HepG2 (cell line): ENCODE results near the gene IFT122. TPM values are rescaled to one million over a fixed set of nuclear protein-coding genes. Genes with fewer than 3 reads are reported as not detected.

Experiments
- ATAC-seq: fragments of 200-7000 bp; cut with Tn5 transposase; 3 replicates; pipeline ENCODE4 v1.9.1; 2020; ENCODE audit warnings: mild to moderate bottlenecking, moderate library complexity
- BruUV-seq: library from RNA; stranded (reverse); fragments of 400-500 nt; replicated peaks from 2 replicates; lab custom pipeline; 2021; lab: Mats Ljungman, UMichigan
- CTCF ChIA-PET: fragments of 300-600 bp; formaldehyde crosslinking; extraction: SDS; loops from one replicate; lab custom pipeline; 2021; ENCODE audit warnings: low total read pairs, inconsistent platforms, low intra/inter-chr PET ratio; lab: Yijun Ruan, JAX
- POLR2A ChIA-PET: fragments of 350-600 bp; sonication (Branson Sonifier 250); formaldehyde crosslinking; loops from one replicate; lab custom pipeline; 2020; ENCODE audit warnings: antibody characterized with exemption, inconsistent platforms; lab: Yijun Ruan, JAX
- DNase-seq: peaks from one replicate; pipeline ENCODE4 v3.0.0-alpha.2; 2015; ENCODE audit warnings: low spot score
- FAIRE-seq: peaks from 3 replicates; lab custom pipeline; 2011; peaks lifted over from hg19 to GRCh38; lab: Jason Lieb, UNC
- H2AFZ ChIP-seq: one replicate; pipeline ENCODE4 v1.6.1; 2011; ENCODE audit warnings: low read length, inconsistent platforms
- H3K27ac ChIP-seq: fragments of 300-600 bp; 3 replicates; pipeline ENCODE4 v1.8.0; 2011; ENCODE audit warnings: mixed run types, mild to moderate bottlenecking, mixed read lengths, low read length, inconsistent platforms; ENCODE audit not compliant: insufficient read depth; ENCODE audit errors: extremely low read length
- H3K27me3 ChIP-seq, 2 experiments: fragments of 200-600 bp in 1 of 2; 2 replicates in 1 of 2; 3 replicates in 1 of 2; pipeline versions ENCODE4 v1.6.0 to v1.8.0; 2011; ENCODE audit warnings: low read length in 2 of 2, mild to moderate bottlenecking in 2 of 2, moderate library complexity in 2 of 2, inconsistent platforms in 1 of 2; ENCODE audit not compliant: insufficient read depth in 2 of 2, control insufficient read depth in 1 of 2
- H3K36me3 ChIP-seq, 2 experiments: fragments of 200-600 bp in 1 of 2; replicated peaks in 1 of 2; 2 replicates in 1 of 2; 3 replicates in 1 of 2; pipeline versions ENCODE4 v1.5.1 to v1.8.0; 2011; ENCODE audit warnings: low read length in 2 of 2, inconsistent platforms in 1 of 2; ENCODE audit not compliant: insufficient read depth in 2 of 2, control insufficient read depth in 1 of 2
- H3K4me1 ChIP-seq: 2 replicates; pipeline ENCODE4 v1.5.1; 2012; ENCODE audit warnings: low read length, inconsistent platforms; ENCODE audit not compliant: insufficient read depth
- H3K4me2 ChIP-seq: 2 replicates; pipeline ENCODE4 v1.6.0; 2011; ENCODE audit warnings: low read depth, low read length, inconsistent platforms
- H3K4me3 ChIP-seq, 3 experiments: fragments of 200-600 bp in 1 of 3; sonication (generic), shearing (Covaris generic) in 1 of 3; replicated peaks in 1 of 3; 2 replicates each; pipeline ENCODE4 v1.5.1; 2011 to 2016; ENCODE audit warnings: low read length in 3 of 3, inconsistent platforms in 2 of 3, low read depth in 2 of 3, mild to moderate bottlenecking in 2 of 3, control low read depth in 1 of 3, mixed read lengths in 1 of 3; ENCODE audit not compliant: insufficient read depth in 1 of 3
- H3K79me2 ChIP-seq: one replicate; pipeline ENCODE4 v1.6.1; 2011; ENCODE audit warnings: low read length, inconsistent platforms; ENCODE audit not compliant: insufficient read depth
- H3K9ac ChIP-seq: 2 replicates; pipeline ENCODE4 v1.6.0; 2011; ENCODE audit warnings: mild to moderate bottlenecking, low read depth, low read length, inconsistent platforms; ENCODE audit not compliant: insufficient read depth
- H3K9me3 ChIP-seq: 2 replicates; pipeline ENCODE4 v1.5.1; 2012; ENCODE audit warnings: mild to moderate bottlenecking, low read length
- H4K20me1 ChIP-seq: 2 replicates; pipeline ENCODE4 v1.6.0; 2011; ENCODE audit warnings: inconsistent platforms, mild to moderate bottlenecking, low read length, moderate library complexity; ENCODE audit not compliant: insufficient read depth
- ATF1 ChIP-seq: IDR thresholded peaks from 2 replicates; pipeline ENCODE4 v1.6.1; 2016; ENCODE audit warnings: mild to moderate bottlenecking, control low read depth
- CHD4 ChIP-seq: fragments of 200-600 bp; sonication (generic); IDR thresholded peaks from 2 replicates; pipeline ENCODE4 v1.7.0; 2017; ENCODE audit warnings: mild to moderate bottlenecking, low read length, borderline replicate concordance
- MAZ ChIP-seq, 2 experiments: sonication (generic) in 1 of 2; formaldehyde crosslinking in 1 of 2; IDR thresholded peaks; 2 replicates each; pipeline versions ENCODE4 v1.5.0 to v1.6.1; 2012 to 2020; ENCODE audit warnings: low read depth in 2 of 2, mild to moderate bottlenecking in 2 of 2, borderline replicate concordance in 1 of 2, improper control_type of control experiment in 1 of 2, low read length in 1 of 2, missing genetic modification reagents in 1 of 2, moderate library complexity in 1 of 2
- NR1H2 ChIP-seq: sonication (generic); formaldehyde crosslinking; IDR thresholded peaks from 2 replicates; pipeline ENCODE4 v1.8.1; 2022; ENCODE audit warnings: low read depth, missing genetic modification reagents, borderline replicate concordance
- NR3C1 ChIP-seq: sonication (generic); formaldehyde crosslinking; IDR thresholded peaks from 2 replicates; pipeline ENCODE4 v1.4.0; 2020; ENCODE audit warnings: missing genetic modification reagents
- PHF8 ChIP-seq: sonication (generic); formaldehyde crosslinking; IDR thresholded peaks from 2 replicates; pipeline ENCODE4 v1.5.0; 2020; ENCODE audit warnings: missing genetic modification reagents
- TAF1 ChIP-seq: sonication (generic); formaldehyde crosslinking; IDR thresholded peaks from 2 replicates; pipeline ENCODE4 v1.4.0; 2020; ENCODE audit warnings: missing genetic modification reagents
- ZNF333 ChIP-seq: sonication (generic); formaldehyde crosslinking; IDR thresholded peaks from 2 replicates; pipeline ENCODE4 v1.4.0; 2020; ENCODE audit warnings: mild to moderate bottlenecking, missing genetic modification reagents, borderline replicate concordance
- ZNF350 ChIP-seq: sonication (generic); formaldehyde crosslinking; IDR thresholded peaks from 2 replicates; pipeline ENCODE4 v1.4.0; 2020; ENCODE audit warnings: mild to moderate bottlenecking, low read depth, missing genetic modification reagents, borderline replicate concordance
- ZNF484 ChIP-seq: sonication (generic); formaldehyde crosslinking; IDR thresholded peaks from 2 replicates; pipeline ENCODE4 v1.5.1; 2020; ENCODE audit warnings: mild to moderate bottlenecking, low read depth, missing genetic modification reagents, borderline replicate concordance
- ZSCAN12 ChIP-seq: sonication (generic); formaldehyde crosslinking; IDR thresholded peaks from 2 replicates; pipeline ENCODE4 v1.9.0; 2021; ENCODE audit warnings: mild to moderate bottlenecking, missing genetic modification reagents
- WGBS: methylation state at CpG from one replicate; pipeline ENCODE4 v1.1.6; 2017; ENCODE audit warnings: low lambda C conversion rate; 5-methylcytosine and 5-hydroxymethylcytosine counted together
- in situ Hi-C: cut with HindIII; loops from 2 replicates; pipeline ENCODE4 v1.10.0; 2017; ENCODE audit warnings: low pct_unique_long_range_greater_than_20kb; ENCODE audit not compliant: extremely low pct_ligation_motif_present
- intact Hi-C: fragments of 100-400 bp; cut with micrococcal nuclease; formaldehyde crosslinking; loops from one replicate; pipeline ENCODE4 v1.10.0; 2022; ENCODE audit not compliant: unreplicated experiment
- polyA plus RNA-seq, 8 experiments: library from polyadenylated mRNA; depleted of rRNA in 3 of 8; stranded (reverse) in 7 of 8; unstranded in 1 of 8; fragments of >200 nt; fragmentation: Illumina TruSeq in 4 of 8; extraction: Trizol in 4 of 8; gene quantifications; 2 replicates each; pipeline versions ENCODE4 v1.2.1 to v1.2.3, GENCODE V29; 2011 to 2016; ENCODE audit warnings: low read depth in 4 of 8, missing spikeins in 1 of 8, mixed read lengths in 1 of 8; ENCODE audit not compliant: insufficient read depth in 1 of 8
- total RNA-seq, 5 experiments: library from RNA; depleted of rRNA; stranded (reverse); fragments of >200 nt; fragmentation: Illumina TruSeq; extraction: Trizol; gene quantifications; 2 replicates each; pipeline ENCODE4 v1.2.3, GENCODE V29; 2016; ENCODE audit warnings: low read depth in 1 of 5
- TF ChIP-seq, protein P1 (sequence below): sonication (generic); formaldehyde crosslinking; IDR thresholded peaks from 2 replicates; pipeline ENCODE4 v1.5.0; 2020; ENCODE audit warnings: mild to moderate bottlenecking, missing genetic modification reagents
- TF ChIP-seq, protein P2 (sequence below): sonication (generic); formaldehyde crosslinking; IDR thresholded peaks from 2 replicates; pipeline ENCODE4 v1.8.1; 2023; ENCODE audit warnings: mild to moderate bottlenecking, missing genetic modification reagents
- TF ChIP-seq, protein P3 (sequence below): sonication (generic); formaldehyde crosslinking; IDR thresholded peaks from 2 replicates; pipeline ENCODE4 v1.9.0; 2021; ENCODE audit warnings: missing genetic modification reagents, borderline replicate concordance

IFT122 gene
- total and polyA plus RNA-seq, 2 of the 13 experiments (the other 11 are each of a cell fraction or from before 2014, with no cell fraction given), result 10.1 to 10.3 TPM

DNA sequence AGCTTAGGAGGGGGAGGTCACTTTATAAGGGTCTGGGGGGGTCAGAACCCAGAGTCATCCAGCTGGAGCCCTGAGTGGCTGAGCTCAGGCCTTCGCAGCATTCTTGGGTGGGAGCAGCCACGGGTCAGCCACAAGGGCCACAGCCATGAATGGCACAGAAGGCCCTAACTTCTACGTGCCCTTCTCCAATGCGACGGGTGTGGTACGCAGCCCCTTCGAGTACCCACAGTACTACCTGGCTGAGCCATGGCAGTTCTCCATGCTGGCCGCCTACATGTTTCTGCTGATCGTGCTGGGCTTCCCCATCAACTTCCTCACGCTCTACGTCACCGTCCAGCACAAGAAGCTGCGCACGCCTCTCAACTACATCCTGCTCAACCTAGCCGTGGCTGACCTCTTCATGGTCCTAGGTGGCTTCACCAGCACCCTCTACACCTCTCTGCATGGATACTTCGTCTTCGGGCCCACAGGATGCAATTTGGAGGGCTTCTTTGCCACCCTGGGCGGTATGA lies 88.6 kb downstream of the IFT122 start, which contains the start of gene RHO:
RHO (plus strand) TSS at position 51 of the 512 bp plus-strand sequence; CDS start at position 146, 95 bp downstream.
- BruUV-seq, result no TSS peak
- H3K27me3 ChIP-seq, result no peaks in the 10 kb centered on the region; a peak in 1 of 5 replicates
- no peaks in the 10 kb centered on the region for H3K79me2 ChIP-seq
- H4K20me1 ChIP-seq, result no peaks in the 10 kb centered on the region
- no peak within 1 kb of the TSS for H3K27ac ChIP-seq
- no peaks in the 10 kb centered on the region for H3K9me3 ChIP-seq
- H3K4me3 ChIP-seq, result no peak within 1 kb of the TSS
- in situ Hi-C loops, result no loop called here
- H2AFZ ChIP-seq, result no peak within 1 kb of the TSS
- no peak within 1 kb of the TSS for H3K9ac ChIP-seq
- ATAC-seq, result no peak
- H3K36me3 ChIP-seq, result no peaks in the 10 kb centered on the region
- no peak within 1 kb of the TSS for H3K4me2 ChIP-seq
- TF ChIP-seq, protein P1, sequence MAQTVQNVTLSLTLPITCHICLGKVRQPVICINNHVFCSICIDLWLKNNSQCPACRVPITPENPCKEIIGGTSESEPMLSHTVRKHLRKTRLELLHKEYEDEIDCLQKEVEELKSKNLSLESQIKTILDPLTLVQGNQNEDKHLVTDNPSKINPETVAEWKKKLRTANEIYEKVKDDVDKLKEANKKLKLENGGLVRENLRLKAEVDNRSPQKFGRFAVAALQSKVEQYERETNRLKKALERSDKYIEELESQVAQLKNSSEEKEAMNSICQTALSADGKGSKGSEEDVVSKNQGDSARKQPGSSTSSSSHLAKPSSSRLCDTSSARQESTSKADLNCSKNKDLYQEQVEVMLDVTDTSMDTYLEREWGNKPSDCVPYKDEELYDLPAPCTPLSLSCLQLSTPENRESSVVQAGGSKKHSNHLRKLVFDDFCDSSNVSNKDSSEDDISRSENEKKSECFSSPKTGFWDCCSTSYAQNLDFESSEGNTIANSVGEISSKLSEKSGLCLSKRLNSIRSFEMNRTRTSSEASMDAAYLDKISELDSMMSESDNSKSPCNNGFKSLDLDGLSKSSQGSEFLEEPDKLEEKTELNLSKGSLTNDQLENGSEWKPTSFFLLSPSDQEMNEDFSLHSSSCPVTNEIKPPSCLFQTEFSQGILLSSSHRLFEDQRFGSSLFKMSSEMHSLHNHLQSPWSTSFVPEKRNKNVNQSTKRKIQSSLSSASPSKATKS (CRISPR knock-in tag), result no peak
- TF ChIP-seq NR1H2 (CRISPR knock-in tag) (no peak), TAF1 (CRISPR knock-in tag) (no peak), ATF1 (CRISPR knock-in tag) (no peak), ZNF484 (CRISPR knock-in tag) (no peak), CHD4 (no peak), MAZ (IDR thresholded peaks at IDR 0.05; ENCODE audit: borderline replicate concordance, low read depth, low read length) (no peak), MAZ (CRISPR knock-in tag; IDR thresholded peaks at IDR 0.05; ENCODE audit: low read depth) (no peak), ZNF333 (CRISPR knock-in tag) (no peak), ZSCAN12 (CRISPR knock-in tag) (no peak), PHF8 (CRISPR knock-in tag) (no peak), ZNF350 (no peak), NR3C1 (CRISPR knock-in tag) (no peak)
- TF ChIP-seq, protein P2, sequence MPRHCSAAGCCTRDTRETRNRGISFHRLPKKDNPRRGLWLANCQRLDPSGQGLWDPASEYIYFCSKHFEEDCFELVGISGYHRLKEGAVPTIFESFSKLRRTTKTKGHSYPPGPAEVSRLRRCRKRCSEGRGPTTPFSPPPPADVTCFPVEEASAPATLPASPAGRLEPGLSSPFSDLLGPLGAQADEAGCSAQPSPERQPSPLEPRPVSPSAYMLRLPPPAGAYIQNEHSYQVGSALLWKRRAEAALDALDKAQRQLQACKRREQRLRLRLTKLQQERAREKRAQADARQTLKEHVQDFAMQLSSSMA (CRISPR knock-in tag), result no peak
- TF ChIP-seq, protein P3, sequence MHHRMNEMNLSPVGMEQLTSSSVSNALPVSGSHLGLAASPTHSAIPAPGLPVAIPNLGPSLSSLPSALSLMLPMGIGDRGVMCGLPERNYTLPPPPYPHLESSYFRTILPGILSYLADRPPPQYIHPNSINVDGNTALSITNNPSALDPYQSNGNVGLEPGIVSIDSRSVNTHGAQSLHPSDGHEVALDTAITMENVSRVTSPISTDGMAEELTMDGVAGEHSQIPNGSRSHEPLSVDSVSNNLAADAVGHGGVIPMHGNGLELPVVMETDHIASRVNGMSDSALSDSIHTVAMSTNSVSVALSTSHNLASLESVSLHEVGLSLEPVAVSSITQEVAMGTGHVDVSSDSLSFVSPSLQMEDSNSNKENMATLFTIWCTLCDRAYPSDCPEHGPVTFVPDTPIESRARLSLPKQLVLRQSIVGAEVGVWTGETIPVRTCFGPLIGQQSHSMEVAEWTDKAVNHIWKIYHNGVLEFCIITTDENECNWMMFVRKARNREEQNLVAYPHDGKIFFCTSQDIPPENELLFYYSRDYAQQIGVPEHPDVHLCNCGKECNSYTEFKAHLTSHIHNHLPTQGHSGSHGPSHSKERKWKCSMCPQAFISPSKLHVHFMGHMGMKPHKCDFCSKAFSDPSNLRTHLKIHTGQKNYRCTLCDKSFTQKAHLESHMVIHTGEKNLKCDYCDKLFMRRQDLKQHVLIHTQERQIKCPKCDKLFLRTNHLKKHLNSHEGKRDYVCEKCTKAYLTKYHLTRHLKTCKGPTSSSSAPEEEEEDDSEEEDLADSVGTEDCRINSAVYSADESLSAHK (CRISPR knock-in tag), result no peak
- CTCF ChIA-PET, result no interaction called here
- POLR2A ChIA-PET, result no interaction called here
- DNase-seq, result no peak
- WGBS, result 87% methylated on average over 17 of the region's 18 CpGs
- peaks cover 47% of the 10 kb centered on the region for H3K4me1 ChIP-seq
- intact Hi-C loops, result no loop called here
- FAIRE-seq, result no peak
